SKM-1 (cell line): ENCODE data around the gene RUNX1.
"Not testable (repeated sequence)": the region's sequence is repeated elsewhere in the genome, so short reads cannot be mapped to it uniquely, and the experiment has no call there.

Experiments used
- DNase-seq: peaks from one replicate; lab custom pipeline; 2025; ENCODE audit not compliant: unreplicated experiment; lab: John Stamatoyannopoulos, UW

RUNX1 gene

GRCh38 chr21:34973685-34974084 is 75.4 kb downstream of the RUNX1 start:
- DNase-seq = no peak

- no peak for DNase-seq
These were observed 77.4 kb downstream of the RUNX1 start for GRCh38 chr21:34971656-34972055.

GRCh38 chr21:34970566-34970965 is 78.5 kb downstream of the RUNX1 start:
- no peak for DNase-seq

GRCh38 chr21:34970167-34970500 is 79.0 kb downstream of the RUNX1 start:
- no peak for DNase-seq

GRCh38 chr21:34969423-34970166 is 79.5 kb downstream of the RUNX1 start:
- DNase-seq = no peak

GRCh38 chr21:34968414-34969333 is 80.4 kb downstream of the RUNX1 start:
- DNase-seq = peak; percentile 93

GRCh38 chr21:34967509-34968289 is 81.4 kb downstream of the RUNX1 start:
- no peak for DNase-seq

GRCh38 chr21:34966881-34967280 is 82.2 kb downstream of the RUNX1 start:
- DNase-seq = not testable (repeated sequence)

- DNase-seq = no peak
These were observed 83.6 kb downstream of the RUNX1 start for GRCh38 chr21:34965200-34966174.

GRCh38 chr21:34962586-34963222 is 86.4 kb downstream of the RUNX1 start:
- DNase-seq = no peak

- no peak for DNase-seq
These were observed 87.0 kb downstream of the RUNX1 start for GRCh38 chr21:34962136-34962535.

GRCh38 chr21:34960687-34961086 is 88.4 kb downstream of the RUNX1 start:
- DNase-seq = no peak

GRCh38 chr21:34959607-34960006 is 89.5 kb downstream of the RUNX1 start:
- DNase-seq = no peak

- no peak for DNase-seq
These were observed 91.1 kb downstream of the RUNX1 start for GRCh38 chr21:34958040-34958439.

- no peak for DNase-seq
These were observed 92.4 kb downstream of the RUNX1 start for GRCh38 chr21:34956416-34957316.

- no peak for DNase-seq
These were observed 95.2 kb downstream of the RUNX1 start for GRCh38 chr21:34953950-34954349.

GRCh38 chr21:34952701-34953100 is 96.4 kb downstream of the RUNX1 start:
- DNase-seq = no peak

GRCh38 chr21:34951868-34952267 is 97.2 kb downstream of the RUNX1 start:
- DNase-seq = not testable (repeated sequence)

GRCh38 chr21:34950980-34951379 is 98.1 kb downstream of the RUNX1 start:
- no peak for DNase-seq
